PC-3 (cell line): Measurements from ENCODE around the gene PPARG.

ENCODE experiments used
- EZH2 ChIP-seq: fragments of 300-600 bp; sonication (generic); IDR thresholded peaks from one replicate; pipeline ENCODE4 v1.6.1; 2017; ENCODE audit warnings: antibody characterized with exemption, mild to moderate bottlenecking, low read length; ENCODE audit not compliant: unreplicated experiment
- EZH2phosphoT487 ChIP-seq: fragments of 300-600 bp; sonication (generic); IDR thresholded peaks from 2 replicates; pipeline ENCODE4 v1.6.1; 2018; ENCODE audit warnings: mild to moderate bottlenecking, antibody characterized with exemption, low read length, borderline replicate concordance
- TF ChIP-seq, protein P1 (sequence below): fragments of 300-600 bp; sonication (generic); conservative IDR thresholded peaks from 2 replicates; pipeline ENCODE4 v1.5.1; 2017; ENCODE audit warnings: antibody characterized with exemption, low read depth, mild to moderate bottlenecking, low read length

DNA sequence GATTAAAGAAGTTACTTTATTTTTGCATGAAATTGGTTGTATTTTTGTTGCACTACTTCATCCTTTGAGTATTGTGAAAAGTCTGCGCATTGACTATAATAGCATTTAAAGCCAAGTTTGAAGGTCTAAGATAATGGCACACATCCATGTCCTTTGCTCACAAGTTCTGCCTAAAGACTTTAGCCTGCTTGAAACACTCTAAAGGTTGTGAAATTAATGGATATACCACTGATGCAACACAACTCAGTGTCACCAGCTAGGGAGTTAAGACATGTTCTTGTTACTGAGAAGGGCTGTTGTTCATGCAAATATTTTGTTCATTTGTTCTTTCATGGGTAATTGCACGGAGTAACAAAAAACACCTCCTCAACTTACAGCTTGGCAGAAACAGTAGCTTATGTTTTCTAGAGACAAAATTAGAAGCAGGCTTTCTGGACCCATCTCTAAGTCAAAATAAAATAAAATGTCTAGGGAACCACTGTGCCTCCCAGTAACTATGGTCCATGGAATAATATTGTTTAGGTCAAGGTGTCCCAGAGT is 83.9 kb downstream of the PPARG start:
- TF ChIP-seq, protein P1, sequence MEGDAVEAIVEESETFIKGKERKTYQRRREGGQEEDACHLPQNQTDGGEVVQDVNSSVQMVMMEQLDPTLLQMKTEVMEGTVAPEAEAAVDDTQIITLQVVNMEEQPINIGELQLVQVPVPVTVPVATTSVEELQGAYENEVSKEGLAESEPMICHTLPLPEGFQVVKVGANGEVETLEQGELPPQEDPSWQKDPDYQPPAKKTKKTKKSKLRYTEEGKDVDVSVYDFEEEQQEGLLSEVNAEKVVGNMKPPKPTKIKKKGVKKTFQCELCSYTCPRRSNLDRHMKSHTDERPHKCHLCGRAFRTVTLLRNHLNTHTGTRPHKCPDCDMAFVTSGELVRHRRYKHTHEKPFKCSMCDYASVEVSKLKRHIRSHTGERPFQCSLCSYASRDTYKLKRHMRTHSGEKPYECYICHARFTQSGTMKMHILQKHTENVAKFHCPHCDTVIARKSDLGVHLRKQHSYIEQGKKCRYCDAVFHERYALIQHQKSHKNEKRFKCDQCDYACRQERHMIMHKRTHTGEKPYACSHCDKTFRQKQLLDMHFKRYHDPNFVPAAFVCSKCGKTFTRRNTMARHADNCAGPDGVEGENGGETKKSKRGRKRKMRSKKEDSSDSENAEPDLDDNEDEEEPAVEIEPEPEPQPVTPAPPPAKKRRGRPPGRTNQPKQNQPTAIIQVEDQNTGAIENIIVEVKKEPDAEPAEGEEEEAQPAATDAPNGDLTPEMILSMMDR, result no peak
- TF ChIP-seq EZH2 (no peak), EZH2phosphoT487 (no peak)
